GM23338 (cell line): Measurements from ENCODE around the gene MEF2D. TPM values are rescaled to one million over a fixed set of nuclear protein-coding genes. Genes with fewer than 3 reads are reported as not detected.

Experiments
- ATAC-seq: fragments of 200-7000 bp; cut with Tn5 transposase; 3 replicates; pipeline ENCODE4 v1.9.1; 2020
- DNase-seq: peaks from one replicate; pipeline ENCODE4 v3.0.0-alpha.2; 2015; ENCODE audit warnings: low spot score
- H2AFZ ChIP-seq: fragments of 200-600 bp; sonication (generic); 2 replicates; pipeline ENCODE4 v1.8.0; 2016; ENCODE audit warnings: antibody characterized with exemption, mild to moderate bottlenecking, moderate library complexity
- H3F3A ChIP-seq: fragments of 200-600 bp; sonication (generic); replicated peaks from 2 replicates; pipeline ENCODE4 v1.8.0; 2017; ENCODE audit warnings: antibody characterized with exemption, mixed run types, low read depth
- H3K27ac ChIP-seq: fragments of 200-600 bp; sonication (generic); 2 replicates; pipeline ENCODE4 v1.6.1; 2016; ENCODE audit warnings: low read depth
- H3K27me3 ChIP-seq: fragments of 200-600 bp; sonication (generic); 2 replicates; pipeline ENCODE4 v1.8.0; 2016; ENCODE audit warnings: mild to moderate bottlenecking, mixed run types, moderate library complexity; ENCODE audit not compliant: insufficient read depth
- H3K36me3 ChIP-seq: fragments of 200-600 bp; sonication (generic); 2 replicates; pipeline ENCODE4 v1.8.0; 2016; ENCODE audit warnings: mild to moderate bottlenecking; ENCODE audit not compliant: insufficient read depth
- H3K4me1 ChIP-seq: fragments of 200-600 bp; sonication (generic); 2 replicates; pipeline ENCODE4 v1.8.0; 2016; ENCODE audit warnings: mild to moderate bottlenecking, moderate library complexity; ENCODE audit not compliant: insufficient read depth
- H3K4me2 ChIP-seq: fragments of 200-600 bp; sonication (generic); 2 replicates; pipeline ENCODE4 v1.7.1; 2017; ENCODE audit warnings: mixed run types
- H3K4me3 ChIP-seq: fragments of 200-600 bp; sonication (generic); 2 replicates; pipeline ENCODE4 v1.6.1; 2016; ENCODE audit warnings: mixed run types
- H3K79me2 ChIP-seq: fragments of 200-600 bp; sonication (generic); replicated peaks from 2 replicates; pipeline ENCODE4 v1.8.0; 2017; ENCODE audit warnings: mild to moderate bottlenecking; ENCODE audit not compliant: insufficient read depth
- H3K9me2 ChIP-seq: fragments of 200-600 bp; sonication (generic); 2 replicates; pipeline ENCODE4 v1.8.0; 2017; ENCODE audit not compliant: insufficient read depth
- H4K20me1 ChIP-seq: fragments of 200-600 bp; sonication (generic); replicated peaks from 2 replicates; pipeline ENCODE4 v1.8.0; 2017; ENCODE audit warnings: mild to moderate bottlenecking; ENCODE audit not compliant: insufficient read depth
- H3K27ac Mint-ChIP-seq: 2 replicates; pipeline ENCODE4 v1.8.0; 2020; ENCODE audit warnings: inconsistent platforms, mild to moderate bottlenecking, moderate library complexity, mixed read lengths
- H3K27me3 Mint-ChIP-seq: 3 replicates; pipeline ENCODE4 v1.8.0; 2022; ENCODE audit warnings: low read depth, mild to moderate bottlenecking, moderate library complexity, mixed read lengths, inconsistent platforms; ENCODE audit not compliant: insufficient read depth, poor library complexity
- H3K36me3 Mint-ChIP-seq: 3 replicates; pipeline ENCODE4 v1.8.0; 2021; ENCODE audit warnings: low read depth, mild to moderate bottlenecking, inconsistent platforms, moderate library complexity, mixed read lengths
- H3K4me1 Mint-ChIP-seq: 3 replicates; pipeline ENCODE4 v1.8.0; 2020; ENCODE audit warnings: mild to moderate bottlenecking, inconsistent platforms, mixed read lengths
- H3K4me3 Mint-ChIP-seq: 3 replicates; pipeline ENCODE4 v1.8.0; 2021; ENCODE audit warnings: moderate library complexity, mild to moderate bottlenecking, inconsistent platforms, mixed read lengths
- H3K9me3 Mint-ChIP-seq: 3 replicates; pipeline ENCODE4 v1.8.0; 2020; ENCODE audit warnings: moderate library complexity, mild to moderate bottlenecking, inconsistent platforms, mixed read lengths
- ZNF114 ChIP-seq: fragments of 250-450 bp; sonication (Bioruptor Pico); IDR thresholded peaks from 2 replicates; pipeline ENCODE4 v1.5.0; 2020; ENCODE audit warnings: mild to moderate bottlenecking, moderate library complexity
- polyA plus RNA-seq: library from polyadenylated mRNA; unstranded; fragments of >200 nt; fragmentation: Nextera tagmentation; extraction: Ambion mirVana; gene quantifications from 2 replicates; pipeline ENCODE4 v1.2.1, GENCODE V29; 2016
- total RNA-seq: library from RNA; depleted of rRNA; stranded (reverse); fragments of >200 nt; shearing (Covaris generic); gene quantifications from 2 replicates; pipeline ENCODE4 v1.2.3, GENCODE V29; 2014
- TF ChIP-seq, protein P1 (sequence below): fragments of 250-450 bp; sonication (Bioruptor Pico); IDR thresholded peaks from 2 replicates; pipeline ENCODE4 v1.5.0; 2020; ENCODE audit warnings: mild to moderate bottlenecking, moderate library complexity
- TF ChIP-seq, protein P2 (sequence below): IDR thresholded peaks from one replicate; pipeline ENCODE4 v1.6.1; 2018; ENCODE audit warnings: antibody characterized with exemption; ENCODE audit not compliant: unreplicated experiment

MEF2D gene
- total and polyA plus RNA-seq, 2 experiments from 2014 or later = 10.6 to 15.5 TPM

DNA sequence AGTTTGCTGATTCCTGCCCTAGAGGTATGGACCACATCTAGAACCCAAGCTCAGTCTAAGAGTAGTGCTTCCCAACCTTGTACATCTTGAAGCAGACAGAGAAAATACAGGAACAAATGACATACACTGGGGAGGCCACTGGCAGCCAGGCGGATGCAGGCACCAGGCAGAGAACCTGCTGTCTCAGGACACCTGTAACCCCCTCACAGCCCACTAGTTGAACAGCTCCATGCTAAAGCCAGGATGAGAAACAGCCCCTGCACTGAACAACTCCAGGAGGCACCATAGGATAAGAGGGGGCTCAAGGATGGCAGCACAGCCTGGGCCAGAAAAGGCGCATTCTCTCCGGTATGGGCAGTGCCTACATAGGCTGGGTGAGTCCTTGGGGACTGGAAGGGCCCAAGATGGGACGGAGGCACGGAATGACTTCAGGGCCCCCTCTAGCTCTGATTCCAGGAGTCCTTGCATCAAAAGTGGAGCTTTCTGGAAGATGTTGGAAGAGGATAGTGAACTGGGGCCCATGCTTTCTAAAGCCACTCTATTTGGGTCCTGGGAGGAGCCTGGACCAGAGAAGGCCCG is 16.0 kb downstream of the MEF2D start (continued):
- TF ChIP-seq, protein P1, sequence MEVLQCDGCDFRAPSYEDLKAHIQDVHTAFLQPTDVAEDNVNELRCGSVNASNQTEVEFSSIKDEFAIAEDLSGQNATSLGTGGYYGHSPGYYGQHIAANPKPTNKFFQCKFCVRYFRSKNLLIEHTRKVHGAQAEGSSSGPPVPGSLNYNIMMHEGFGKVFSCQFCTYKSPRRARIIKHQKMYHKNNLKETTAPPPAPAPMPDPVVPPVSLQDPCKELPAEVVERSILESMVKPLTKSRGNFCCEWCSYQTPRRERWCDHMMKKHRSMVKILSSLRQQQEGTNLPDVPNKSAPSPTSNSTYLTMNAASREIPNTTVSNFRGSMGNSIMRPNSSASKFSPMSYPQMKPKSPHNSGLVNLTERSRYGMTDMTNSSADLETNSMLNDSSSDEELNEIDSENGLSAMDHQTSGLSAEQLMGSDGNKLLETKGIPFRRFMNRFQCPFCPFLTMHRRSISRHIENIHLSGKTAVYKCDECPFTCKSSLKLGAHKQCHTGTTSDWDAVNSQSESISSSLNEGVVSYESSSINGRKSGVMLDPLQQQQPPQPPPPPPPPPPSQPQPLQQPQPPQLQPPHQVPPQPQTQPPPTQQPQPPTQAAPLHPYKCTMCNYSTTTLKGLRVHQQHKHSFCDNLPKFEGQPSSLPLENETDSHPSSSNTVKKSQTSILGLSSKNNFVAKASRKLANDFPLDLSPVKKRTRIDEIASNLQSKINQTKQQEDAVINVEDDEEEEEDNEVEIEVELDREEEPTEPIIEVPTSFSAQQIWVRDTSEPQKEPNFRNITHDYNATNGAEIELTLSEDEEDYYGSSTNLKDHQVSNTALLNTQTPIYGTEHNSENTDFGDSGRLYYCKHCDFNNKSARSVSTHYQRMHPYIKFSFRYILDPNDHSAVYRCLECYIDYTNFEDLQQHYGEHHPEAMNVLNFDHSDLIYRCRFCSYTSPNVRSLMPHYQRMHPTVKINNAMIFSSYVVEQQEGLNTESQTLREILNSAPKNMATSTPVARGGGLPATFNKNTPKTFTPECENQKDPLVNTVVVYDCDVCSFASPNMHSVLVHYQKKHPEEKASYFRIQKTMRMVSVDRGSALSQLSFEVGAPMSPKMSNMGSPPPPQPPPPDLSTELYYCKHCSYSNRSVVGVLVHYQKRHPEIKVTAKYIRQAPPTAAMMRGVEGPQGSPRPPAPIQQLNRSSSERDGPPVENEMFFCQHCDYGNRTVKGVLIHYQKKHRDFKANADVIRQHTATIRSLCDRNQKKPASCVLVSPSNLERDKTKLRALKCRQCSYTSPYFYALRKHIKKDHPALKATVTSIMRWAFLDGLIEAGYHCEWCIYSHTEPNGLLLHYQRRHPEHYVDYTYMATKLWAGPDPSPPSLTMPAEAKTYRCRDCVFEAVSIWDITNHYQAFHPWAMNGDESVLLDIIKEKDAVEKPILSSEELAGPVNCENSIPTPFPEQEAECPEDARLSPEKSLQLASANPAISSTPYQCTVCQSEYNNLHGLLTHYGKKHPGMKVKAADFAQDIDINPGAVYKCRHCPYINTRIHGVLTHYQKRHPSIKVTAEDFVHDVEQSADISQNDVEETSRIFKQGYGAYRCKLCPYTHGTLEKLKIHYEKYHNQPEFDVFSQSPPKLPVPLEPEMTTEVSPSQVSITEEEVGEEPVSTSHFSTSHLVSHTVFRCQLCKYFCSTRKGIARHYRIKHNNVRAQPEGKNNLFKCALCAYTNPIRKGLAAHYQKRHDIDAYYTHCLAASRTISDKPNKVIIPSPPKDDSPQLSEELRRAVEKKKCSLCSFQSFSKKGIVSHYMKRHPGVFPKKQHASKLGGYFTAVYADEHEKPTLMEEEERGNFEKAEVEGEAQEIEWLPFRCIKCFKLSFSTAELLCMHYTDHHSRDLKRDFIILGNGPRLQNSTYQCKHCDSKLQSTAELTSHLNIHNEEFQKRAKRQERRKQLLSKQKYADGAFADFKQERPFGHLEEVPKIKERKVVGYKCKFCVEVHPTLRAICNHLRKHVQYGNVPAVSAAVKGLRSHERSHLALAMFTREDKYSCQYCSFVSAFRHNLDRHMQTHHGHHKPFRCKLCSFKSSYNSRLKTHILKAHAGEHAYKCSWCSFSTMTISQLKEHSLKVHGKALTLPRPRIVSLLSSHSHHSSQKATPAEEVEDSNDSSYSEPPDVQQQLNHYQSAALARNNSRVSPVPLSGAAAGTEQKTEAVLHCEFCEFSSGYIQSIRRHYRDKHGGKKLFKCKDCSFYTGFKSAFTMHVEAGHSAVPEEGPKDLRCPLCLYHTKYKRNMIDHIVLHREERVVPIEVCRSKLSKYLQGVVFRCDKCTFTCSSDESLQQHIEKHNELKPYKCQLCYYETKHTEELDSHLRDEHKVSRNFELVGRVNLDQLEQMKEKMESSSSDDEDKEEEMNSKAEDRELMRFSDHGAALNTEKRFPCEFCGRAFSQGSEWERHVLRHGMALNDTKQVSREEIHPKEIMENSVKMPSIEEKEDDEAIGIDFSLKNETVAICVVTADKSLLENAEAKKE (CRISPR knock-in tag) = no peak
- TF ChIP-seq, protein P2, sequence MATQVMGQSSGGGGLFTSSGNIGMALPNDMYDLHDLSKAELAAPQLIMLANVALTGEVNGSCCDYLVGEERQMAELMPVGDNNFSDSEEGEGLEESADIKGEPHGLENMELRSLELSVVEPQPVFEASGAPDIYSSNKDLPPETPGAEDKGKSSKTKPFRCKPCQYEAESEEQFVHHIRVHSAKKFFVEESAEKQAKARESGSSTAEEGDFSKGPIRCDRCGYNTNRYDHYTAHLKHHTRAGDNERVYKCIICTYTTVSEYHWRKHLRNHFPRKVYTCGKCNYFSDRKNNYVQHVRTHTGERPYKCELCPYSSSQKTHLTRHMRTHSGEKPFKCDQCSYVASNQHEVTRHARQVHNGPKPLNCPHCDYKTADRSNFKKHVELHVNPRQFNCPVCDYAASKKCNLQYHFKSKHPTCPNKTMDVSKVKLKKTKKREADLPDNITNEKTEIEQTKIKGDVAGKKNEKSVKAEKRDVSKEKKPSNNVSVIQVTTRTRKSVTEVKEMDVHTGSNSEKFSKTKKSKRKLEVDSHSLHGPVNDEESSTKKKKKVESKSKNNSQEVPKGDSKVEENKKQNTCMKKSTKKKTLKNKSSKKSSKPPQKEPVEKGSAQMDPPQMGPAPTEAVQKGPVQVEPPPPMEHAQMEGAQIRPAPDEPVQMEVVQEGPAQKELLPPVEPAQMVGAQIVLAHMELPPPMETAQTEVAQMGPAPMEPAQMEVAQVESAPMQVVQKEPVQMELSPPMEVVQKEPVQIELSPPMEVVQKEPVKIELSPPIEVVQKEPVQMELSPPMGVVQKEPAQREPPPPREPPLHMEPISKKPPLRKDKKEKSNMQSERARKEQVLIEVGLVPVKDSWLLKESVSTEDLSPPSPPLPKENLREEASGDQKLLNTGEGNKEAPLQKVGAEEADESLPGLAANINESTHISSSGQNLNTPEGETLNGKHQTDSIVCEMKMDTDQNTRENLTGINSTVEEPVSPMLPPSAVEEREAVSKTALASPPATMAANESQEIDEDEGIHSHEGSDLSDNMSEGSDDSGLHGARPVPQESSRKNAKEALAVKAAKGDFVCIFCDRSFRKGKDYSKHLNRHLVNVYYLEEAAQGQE = no peak

- peaks cover 24% of the 10 kb centered on the region for H3K27me3 Mint-ChIP-seq
- no peaks in the 10 kb centered on the region; the same call in 2 of the 3 replicates for H3K9me3 Mint-ChIP-seq
- Histone ChIP-seq H3K4me2 (no peak overlapping the region), H3K79me2 (peaks cover 27% of the 10 kb centered on the region), H3K27me3 (no peaks in the 10 kb centered on the region), H3K27ac (no peak overlapping the region), H3K36me3 (peaks cover 5% of the 10 kb centered on the region; the same call in 1 of the 2 replicates), H3K9me2 (no peaks in the 10 kb centered on the region), H4K20me1 (peaks cover 4% of the 10 kb centered on the region), H2AFZ (no peak overlapping the region), H3K4me1 (peaks cover 19% of the 10 kb centered on the region), H3F3A (peaks cover 12% of the 10 kb centered on the region; the same call in 1 of the 2 replicates), H3K4me3 (no peak overlapping the region)
- DNase-seq (no peak), ATAC-seq (no peak)
- no peak overlapping the region for H3K4me3 Mint-ChIP-seq
- no peak overlapping the region for H3K27ac Mint-ChIP-seq
- H3K4me1 Mint-ChIP-seq = peaks cover 31% of the 10 kb centered on the region
- H3K36me3 Mint-ChIP-seq = peaks cover 38% of the 10 kb centered on the region
- no peak for TF ChIP-seq ZNF114
Observed at GRCh38 chr1:156483397-156483796, 17.2 kb downstream of the MEF2D start.
